Psoas muscle (tissue), 8 donors: Measurements from ENCODE around the gene PDC. TPM values are rescaled to one million over a fixed set of nuclear protein-coding genes. Genes with fewer than 3 reads are reported as not detected.

Experiments
- ATAC-seq, 4 donors: fragments of 200-7000 bp; cut with Tn5 transposase; one replicate each; pipeline ENCODE4 v1.9.1; 2020; ENCODE audit warnings: moderate library complexity in 3 of 4, mild to moderate bottlenecking in 2 of 4
- DNase-seq, 2 donors: peaks; one replicate each; pipeline ENCODE4 v3.0.0-alpha.2; 2020
- H3K27ac ChIP-seq: fragments of 200-600 bp; one replicate; pipeline ENCODE4 v1.8.0; 2022
- H3K27me3 ChIP-seq, 3 donors: fragments of 200-600 bp in 1 of 3; one replicate each; pipeline versions ENCODE4 v1.6.1 to v1.8.0; 2013 to 2022; ENCODE audit warnings: low read length in 2 of 3, mild to moderate bottlenecking in 2 of 3, moderate library complexity in 1 of 3; ENCODE audit not compliant: insufficient read depth in 3 of 3
- H3K36me3 ChIP-seq, 2 donors: fragments of 200-600 bp in 1 of 2; one replicate each; pipeline versions ENCODE4 v1.6.1 to v1.8.0; 2013 to 2022; ENCODE audit warnings: low read depth in 1 of 2, mild to moderate bottlenecking in 1 of 2, moderate library complexity in 1 of 2; ENCODE audit not compliant: insufficient read depth in 1 of 2
- H3K4me1 ChIP-seq: fragments of 200-600 bp; one replicate; pipeline ENCODE4 v1.8.0; 2022
- H3K4me3 ChIP-seq: fragments of 200-600 bp; one replicate; pipeline ENCODE4 v1.8.0; 2022; ENCODE audit warnings: mild to moderate bottlenecking
- H3K9me3 ChIP-seq: fragments of 200-600 bp; one replicate; pipeline ENCODE4 v1.8.0; 2022
- WGBS, 3 donors: extraction: QIAGEN DNeasy Blood & Tissue Kit; methylation state at CpG; one replicate each; pipeline versions ENCODE4 v1.1.6 to v1.1.7; 2013; 5-methylcytosine and 5-hydroxymethylcytosine counted together
- intact Hi-C, 2 donors: fragments of 100-400 bp; cut with DNase I; formaldehyde crosslinking; loops; one replicate each; pipeline versions ENCODE4 v1.11.0 to v1.14.2; 2022
- polyA plus RNA-seq, 3 donors: library from polyadenylated mRNA; stranded (reverse); fragments of 200-250 nt; gene quantifications; one replicate each; pipeline ENCODE4 v1.2.3, GENCODE V29; 2013
- total RNA-seq, 4 donors: library from RNA; stranded (reverse); fragmentation: NEBNext Ultra II Directional in 2 of 4; extraction: Animal tissue kit (Norgen Biotek cat#: 25700) in 2 of 4; gene quantifications; one replicate each; pipeline versions ENCODE4 v1.2.1 to v1.2.4, GENCODE V29; 2021 to 2023
- TF ChIP-seq, protein P1 (sequence below): fragments of 200-600 bp; IDR thresholded peaks from one replicate; pipeline ENCODE4 v1.8.0; 2022; ENCODE audit warnings: antibody characterized with exemption
- donor health status: healthy with polysubstance abuse.
- donor health status: DM: no; HTN: no; CAD: no; lungs with moderate emphysema.
- donor health status: Bipolar disorder and iron deficiency.
- donor health status: healthy.
- donor health status: DM: yes; HTN: yes; CAD: no.
- donor health status: DM: no; HTN: no; CAD: no.
- donor health status: DM: no; HTN: no; CAD: no.
- donor health status: DM: yes; HTN: yes; CAD: no.

Gene PDC
- total and polyA plus RNA-seq, 7 donors = not detected

DNA sequence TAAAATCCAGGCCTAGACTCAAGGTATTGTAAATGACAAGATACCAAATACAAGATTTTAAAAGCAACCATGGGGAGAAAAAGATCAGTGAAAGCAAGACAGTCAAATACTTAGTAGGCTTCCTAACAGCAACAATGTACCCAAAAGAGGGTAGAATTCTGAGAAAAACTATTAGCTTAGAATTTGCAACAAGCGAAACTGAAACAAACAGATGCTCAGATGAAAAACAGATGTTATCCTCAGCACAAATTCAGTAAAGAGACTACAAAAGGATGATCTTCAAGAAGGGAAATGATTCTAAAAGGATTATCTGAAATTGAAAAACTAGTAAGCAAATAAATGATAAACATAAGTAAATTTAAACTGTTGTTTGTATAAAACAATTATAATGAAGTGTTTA, 40.0 kb downstream of the PDC start:
- Histone ChIP-seq H3K4me3 (no peak overlapping the region), H3K36me3 (peaks cover 0 to 44% of the 10 kb centered on the region in 2 donors), H3K27ac (no peak overlapping the region), H3K9me3 (no peaks in the 10 kb centered on the region), H3K4me1 (no peaks in the 10 kb centered on the region), H3K27me3 (no peaks in the 10 kb centered on the region)
- intact Hi-C loops = no loop called here
- WGBS, 3 donors = 70 to 77% (median 76%) methylated on average over 1 of the region's 1 CpG
- ATAC-seq = no peak
- TF ChIP-seq, protein P1, sequence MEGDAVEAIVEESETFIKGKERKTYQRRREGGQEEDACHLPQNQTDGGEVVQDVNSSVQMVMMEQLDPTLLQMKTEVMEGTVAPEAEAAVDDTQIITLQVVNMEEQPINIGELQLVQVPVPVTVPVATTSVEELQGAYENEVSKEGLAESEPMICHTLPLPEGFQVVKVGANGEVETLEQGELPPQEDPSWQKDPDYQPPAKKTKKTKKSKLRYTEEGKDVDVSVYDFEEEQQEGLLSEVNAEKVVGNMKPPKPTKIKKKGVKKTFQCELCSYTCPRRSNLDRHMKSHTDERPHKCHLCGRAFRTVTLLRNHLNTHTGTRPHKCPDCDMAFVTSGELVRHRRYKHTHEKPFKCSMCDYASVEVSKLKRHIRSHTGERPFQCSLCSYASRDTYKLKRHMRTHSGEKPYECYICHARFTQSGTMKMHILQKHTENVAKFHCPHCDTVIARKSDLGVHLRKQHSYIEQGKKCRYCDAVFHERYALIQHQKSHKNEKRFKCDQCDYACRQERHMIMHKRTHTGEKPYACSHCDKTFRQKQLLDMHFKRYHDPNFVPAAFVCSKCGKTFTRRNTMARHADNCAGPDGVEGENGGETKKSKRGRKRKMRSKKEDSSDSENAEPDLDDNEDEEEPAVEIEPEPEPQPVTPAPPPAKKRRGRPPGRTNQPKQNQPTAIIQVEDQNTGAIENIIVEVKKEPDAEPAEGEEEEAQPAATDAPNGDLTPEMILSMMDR = no peak
- DNase-seq = no peak

DNA sequence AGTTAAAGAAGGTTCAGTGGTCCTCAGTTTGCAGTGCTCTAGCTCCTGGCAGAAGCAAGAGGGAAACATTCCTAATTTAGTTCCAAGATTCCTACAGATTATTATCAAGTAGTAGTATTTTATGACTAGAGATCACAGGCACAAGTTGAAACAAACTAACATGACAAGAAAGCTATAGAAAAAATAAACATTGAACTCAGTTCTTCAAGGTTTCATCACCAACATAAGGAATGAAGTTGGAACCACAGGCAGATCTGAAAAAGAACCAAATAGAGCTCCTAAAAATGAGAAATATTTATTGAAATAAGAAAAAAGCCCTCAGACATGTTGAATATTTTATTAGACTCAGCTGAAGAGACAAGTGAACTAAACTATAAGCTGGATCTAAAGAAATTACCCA, 40.6 kb downstream of the PDC start:
- no peaks in the 10 kb centered on the region for H3K27me3 ChIP-seq
- H3K9me3 ChIP-seq = no peaks in the 10 kb centered on the region
- TF ChIP-seq, protein P1 = no peak
- DNase-seq (no peak), ATAC-seq (no peak)
- no peak overlapping the region for H3K4me3 ChIP-seq
- intact Hi-C loops = no loop called here
- H3K36me3 ChIP-seq = peaks cover 0 to 38% of the 10 kb centered on the region in 2 donors
- H3K4me1 ChIP-seq = no peaks in the 10 kb centered on the region
- no peak overlapping the region for H3K27ac ChIP-seq

DNA sequence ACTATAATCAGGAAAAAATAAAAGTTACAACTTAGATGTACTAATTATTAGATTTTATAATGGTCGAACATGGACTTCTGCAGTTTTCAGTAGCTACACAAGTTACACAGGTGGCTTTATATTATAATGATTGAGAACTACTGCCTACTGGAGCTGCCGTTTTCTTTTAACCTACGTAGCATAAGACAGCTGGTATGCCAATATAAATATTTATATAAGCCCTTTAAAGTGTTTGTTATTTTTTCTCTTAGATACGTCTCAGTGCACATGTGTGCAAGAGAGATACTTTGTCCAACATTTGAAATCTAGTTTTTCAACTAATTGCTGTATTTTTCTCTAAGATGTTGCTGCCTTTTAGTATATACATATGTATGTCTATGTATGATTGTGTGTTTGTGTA, 42.4 kb downstream of the PDC start:
- TF ChIP-seq, protein P1 = no peak
- no peaks in the 10 kb centered on the region for H3K4me1 ChIP-seq
- DNase-seq (no peak), ATAC-seq (no peak)
- peaks cover 0 to 38% of the 10 kb centered on the region in 2 donors for H3K36me3 ChIP-seq
- no peak overlapping the region for H3K4me3 ChIP-seq
- intact Hi-C loops = no loop called here
- no peaks in the 10 kb centered on the region for H3K9me3 ChIP-seq
- H3K27me3 ChIP-seq = no peaks in the 10 kb centered on the region
- H3K27ac ChIP-seq = no peak overlapping the region
- WGBS, 3 donors = 89 to 92% (median 90%) methylated on average over 4 of the region's 4 CpGs

DNA sequence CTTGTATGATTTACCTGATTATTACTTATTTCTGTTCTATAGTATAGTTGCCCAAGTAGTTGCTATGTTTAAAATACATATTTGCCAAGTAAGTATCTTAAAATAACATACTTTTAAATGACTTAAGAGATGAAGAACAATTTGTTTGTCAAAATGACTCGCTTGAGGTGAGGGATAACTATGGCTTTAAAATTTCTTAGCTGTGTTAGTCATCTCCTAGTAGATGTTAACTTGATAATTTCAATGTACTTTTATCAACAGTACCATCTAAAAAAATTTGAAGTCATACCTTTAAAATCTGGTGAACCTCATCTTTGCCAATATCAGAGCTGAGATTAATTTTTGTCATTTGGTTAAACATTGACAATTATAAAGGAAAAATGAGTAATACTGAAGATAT, 47.6 kb downstream of the PDC start:
- 96 to 100% (median 99%) methylated on average over 1 of the region's 1 CpG for WGBS, 3 donors
- intact Hi-C loops = no loop called here
- ATAC-seq = no peak
- Histone ChIP-seq H3K27ac (no peak overlapping the region), H3K9me3 (no peaks in the 10 kb centered on the region), H3K4me1 (no peaks in the 10 kb centered on the region), H3K4me3 (no peak overlapping the region), H3K27me3 (no peaks in the 10 kb centered on the region), H3K36me3 (peaks cover 0 to 65% of the 10 kb centered on the region in 2 donors)
- TF ChIP-seq, protein P1 = no peak
- DNase-seq = no peak

DNA sequence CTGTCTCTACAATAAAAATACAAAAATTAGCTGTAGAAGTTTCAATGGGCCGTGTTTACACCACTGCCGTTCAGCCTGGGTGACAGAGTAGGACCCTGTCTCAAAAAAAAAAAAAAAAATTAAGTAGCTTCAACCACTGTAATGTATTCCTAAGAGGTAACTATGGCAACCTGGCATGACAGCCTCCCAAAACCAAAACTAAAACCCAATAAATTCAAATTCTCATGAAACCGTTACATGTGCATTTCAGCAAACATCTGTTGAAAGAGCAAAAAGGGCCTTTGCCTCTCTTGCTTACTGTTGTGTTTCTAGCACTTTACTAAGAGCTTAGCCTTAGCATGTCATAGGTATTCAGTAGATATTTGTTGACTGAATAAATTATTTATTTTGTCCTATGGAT, 51.8 kb downstream of the PDC start:
- ATAC-seq = no peak
- 70 to 74% (median 72%) methylated on average over 3 of the region's 3 CpGs for WGBS, 3 donors
- H3K9me3 ChIP-seq = no peaks in the 10 kb centered on the region
- H3K36me3 ChIP-seq = peaks cover 0 to 90% of the 10 kb centered on the region in 2 donors
- no peak overlapping the region for H3K4me3 ChIP-seq
- no peak overlapping the region for H3K27ac ChIP-seq
- intact Hi-C loops = no loop called here
- H3K4me1 ChIP-seq = no peaks in the 10 kb centered on the region
- TF ChIP-seq, protein P1 = no peak
- H3K27me3 ChIP-seq = no peaks in the 10 kb centered on the region
- no peak for DNase-seq
